HEK293T (cell line): ENCODE data around the gene AIFM3.

ENCODE experiments used
- CTCF ChIA-PET: fragments of 350-600 bp; formaldehyde crosslinking; extraction: SDS; loops from one replicate; lab custom pipeline; 2021; ENCODE audit warnings: antibody characterized with exemption, inconsistent platforms; lab: Yijun Ruan, JAX
- POLR2A ChIA-PET: fragments of 350-600 bp; formaldehyde crosslinking; extraction: SDS; loops from one replicate; lab custom pipeline; 2020; ENCODE audit warnings: antibody characterized with exemption, inconsistent platforms; lab: Yijun Ruan, JAX
- DNase-seq: peaks from one replicate; pipeline ENCODE4 v3.0.0; 2012; ENCODE audit warnings: mixed read lengths; ENCODE audit errors: extremely low spot score
- ARNT ChIP-seq: fragments of 450-650 bp; IDR thresholded peaks from 2 replicates; pipeline ENCODE4 v1.6.1; 2017; ENCODE audit warnings: mild to moderate bottlenecking
- BHLHE40 ChIP-seq: fragments of 450-650 bp; IDR thresholded peaks from 2 replicates; pipeline ENCODE4 v1.6.1; 2016; ENCODE audit warnings: mild to moderate bottlenecking, moderate library complexity, borderline replicate concordance
- CTBP1 ChIP-seq: fragments of 450-650 bp; IDR thresholded peaks from 2 replicates; pipeline ENCODE4 v1.6.1; 2016; ENCODE audit warnings: borderline replicate concordance
- ELF4 ChIP-seq: fragments of 450-650 bp; IDR thresholded peaks from 2 replicates; pipeline ENCODE4 v1.6.1; 2017; ENCODE audit warnings: antibody characterized with exemption
- FOXA1 ChIP-seq: fragments of 450-650 bp; IDR thresholded peaks from 2 replicates; pipeline ENCODE4 v1.6.1; 2016; ENCODE audit warnings: mild to moderate bottlenecking
- FOXK2 ChIP-seq: fragments of 450-650 bp; IDR thresholded peaks from 2 replicates; pipeline ENCODE4 v1.6.1; 2016; ENCODE audit warnings: mild to moderate bottlenecking
- FOXM1 ChIP-seq: fragments of 450-650 bp; IDR thresholded peaks from 2 replicates; pipeline ENCODE4 v1.6.1; 2017; ENCODE audit warnings: mild to moderate bottlenecking, borderline replicate concordance
- HDGF ChIP-seq: fragments of 450-650 bp; IDR thresholded peaks from 2 replicates; pipeline ENCODE4 v1.6.1; 2017; ENCODE audit warnings: antibody characterized with exemption, borderline replicate concordance
- L3MBTL2 ChIP-seq: fragments of 450-650 bp; conservative IDR thresholded peaks from 2 replicates; pipeline ENCODE4 v1.6.1; 2016; ENCODE audit warnings: mild to moderate bottlenecking
- LEF1 ChIP-seq: fragments of 450-650 bp; IDR thresholded peaks from 2 replicates; pipeline ENCODE4 v1.6.1; 2017; ENCODE audit warnings: mild to moderate bottlenecking, borderline replicate concordance
- NFRKB ChIP-seq: fragments of 450-650 bp; IDR thresholded peaks from 2 replicates; pipeline ENCODE4 v1.6.1; 2016; ENCODE audit warnings: mild to moderate bottlenecking, moderate library complexity
- SP1 ChIP-seq: fragments of 450-650 bp; IDR thresholded peaks from 2 replicates; pipeline ENCODE4 v1.6.1; 2017
- SUZ12 ChIP-seq: fragments of 450-650 bp; IDR thresholded peaks from 2 replicates; pipeline ENCODE4 v1.6.1; 2016; ENCODE audit warnings: mild to moderate bottlenecking
- TARDBP ChIP-seq: fragments of 450-650 bp; IDR thresholded peaks from 2 replicates; pipeline ENCODE4 v1.6.1; 2016
- ZNF384 ChIP-seq: fragments of 450-650 bp; IDR thresholded peaks from 2 replicates; pipeline ENCODE4 v1.6.1; 2016
- TF ChIP-seq, protein P1 (sequence below): fragments of 450-650 bp; IDR thresholded peaks from 2 replicates; pipeline ENCODE4 v1.6.1; 2016

AIFM3 gene

DNA sequence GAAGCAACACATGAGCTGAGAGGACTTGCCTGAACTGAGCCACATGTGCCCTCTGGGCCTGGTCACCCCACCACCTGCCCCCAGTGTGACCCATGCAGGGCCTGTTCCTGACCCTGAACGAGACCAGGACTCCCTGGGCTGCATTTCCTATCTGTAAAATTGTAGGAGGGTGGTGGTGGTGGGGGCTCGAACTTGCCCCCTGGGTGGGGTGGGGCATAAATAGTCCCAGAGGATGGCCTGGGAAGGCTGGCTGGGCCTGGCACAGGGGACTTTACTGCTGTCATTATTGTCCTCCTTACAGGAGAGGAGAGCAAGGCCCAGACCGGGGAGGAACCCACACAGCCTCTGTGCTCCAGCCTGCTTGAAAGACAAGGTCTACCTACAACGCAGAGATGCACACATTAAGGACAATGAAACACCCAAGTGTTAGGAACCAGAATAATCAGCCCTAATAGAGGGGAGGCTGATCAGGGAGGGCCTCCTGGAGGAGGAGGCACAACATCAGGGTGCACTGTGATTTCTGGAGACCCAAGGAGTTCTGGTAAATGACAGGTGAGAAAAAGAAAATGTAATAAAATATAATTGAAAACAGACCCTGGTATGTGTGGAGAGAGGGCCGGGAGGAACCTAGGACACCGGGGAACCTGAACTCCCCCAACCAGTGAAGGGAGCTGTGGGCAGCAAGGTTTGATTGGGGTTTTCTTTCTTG lies 2.8 kb upstream of the AIFM3 start:
- CTCF ChIA-PET = interaction anchor here (0.5 kb wide), 1 partner anchor 82 kb away, joined by 3 read pairs; no protein-coding TSS in a partner anchor
- TF ChIP-seq FOXK2 (no peak), LEF1 (no peak), SP1 (no peak), ELF4 (no peak), HDGF (no peak), CTBP1 (no peak), L3MBTL2 (no peak), FOXA1 (no peak), TARDBP (no peak), NFRKB (no peak), SUZ12 (no peak), FOXM1 (no peak), ARNT (no peak), BHLHE40 (no peak), ZNF384 (no peak)
- TF ChIP-seq, protein P1, sequence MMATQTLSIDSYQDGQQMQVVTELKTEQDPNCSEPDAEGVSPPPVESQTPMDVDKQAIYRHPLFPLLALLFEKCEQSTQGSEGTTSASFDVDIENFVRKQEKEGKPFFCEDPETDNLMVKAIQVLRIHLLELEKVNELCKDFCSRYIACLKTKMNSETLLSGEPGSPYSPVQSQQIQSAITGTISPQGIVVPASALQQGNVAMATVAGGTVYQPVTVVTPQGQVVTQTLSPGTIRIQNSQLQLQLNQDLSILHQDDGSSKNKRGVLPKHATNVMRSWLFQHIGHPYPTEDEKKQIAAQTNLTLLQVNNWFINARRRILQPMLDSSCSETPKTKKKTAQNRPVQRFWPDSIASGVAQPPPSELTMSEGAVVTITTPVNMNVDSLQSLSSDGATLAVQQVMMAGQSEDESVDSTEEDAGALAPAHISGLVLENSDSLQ = no peak
- no peak for DNase-seq
- POLR2A ChIA-PET = interaction anchor here (1.8 kb wide), 1 partner anchor 18 kb away, joined by 15 read pairs; the partner anchor contains the start of gene LZTR1

DNA sequence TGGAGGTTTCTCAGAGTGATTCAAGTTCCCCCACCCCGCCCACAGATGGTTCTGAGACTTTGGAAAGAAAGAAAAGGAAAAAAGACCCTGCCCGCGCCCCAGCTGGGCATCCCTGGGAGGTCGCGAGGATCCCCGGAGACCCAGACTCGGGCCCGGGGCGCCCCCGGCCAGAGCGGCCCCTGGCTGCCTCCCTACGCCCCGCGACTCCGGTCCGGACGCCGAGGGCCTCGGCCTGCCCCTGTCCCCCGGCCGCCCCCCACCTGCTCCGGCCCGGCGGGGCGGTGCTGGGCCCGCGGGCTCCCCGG lies 2.3 kb upstream of the AIFM3 start:
- no peak for DNase-seq
- ChIA-PET CTCF (no interaction called here), POLR2A (no interaction called here)
- TF ChIP-seq HDGF = no peak
- TF ChIP-seq, protein P1 = no peak
- no peak for TF ChIP-seq SUZ12
- no peak for TF ChIP-seq TARDBP
- no peak for TF ChIP-seq NFRKB
- TF ChIP-seq FOXA1 = no peak
- TF ChIP-seq FOXK2 = no peak
- TF ChIP-seq BHLHE40 = no peak
- no peak for TF ChIP-seq LEF1
- no peak for TF ChIP-seq L3MBTL2
- TF ChIP-seq ELF4 = no peak
- no peak for TF ChIP-seq SP1
- TF ChIP-seq ZNF384 = no peak

DNA sequence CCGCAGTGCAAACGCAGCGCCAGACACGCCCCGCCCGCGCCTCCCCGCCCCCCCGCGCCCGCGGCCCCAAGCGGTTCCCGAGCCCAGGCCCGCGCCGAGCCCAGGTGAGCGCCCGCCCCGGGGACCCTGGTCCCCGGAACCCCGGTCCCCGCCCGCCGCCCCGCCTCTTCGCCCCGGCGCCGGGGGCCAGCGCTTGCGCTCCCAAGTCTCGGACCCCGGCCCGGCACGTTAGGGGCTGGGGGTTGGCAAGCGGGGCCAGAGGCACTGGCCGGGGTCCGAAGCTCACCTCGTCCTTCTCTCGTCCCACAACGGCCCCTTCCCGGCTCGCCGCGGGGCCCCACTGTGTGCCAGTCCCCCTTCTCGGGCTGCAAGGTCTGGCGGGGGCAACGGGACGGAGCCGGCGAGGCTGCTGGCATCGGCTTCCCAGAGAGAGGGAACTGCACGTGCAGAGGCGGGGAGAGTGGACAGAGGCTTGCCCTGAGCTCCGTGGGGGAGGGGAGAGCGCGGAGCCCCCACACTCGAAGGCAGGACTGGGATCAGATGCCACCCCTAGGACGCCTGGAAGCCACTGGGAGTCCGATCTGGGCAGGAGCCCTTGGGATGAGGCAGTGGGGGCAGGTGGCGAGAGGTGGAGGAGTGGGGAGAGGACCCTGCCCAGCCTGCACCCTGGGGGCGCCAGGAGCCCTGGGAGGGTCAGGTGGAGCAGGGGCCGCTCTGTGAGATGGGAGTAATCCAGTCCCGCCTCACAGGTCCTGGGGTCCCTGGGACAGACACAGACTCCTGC lies 1.8 kb upstream of the AIFM3 start:
- ChIA-PET POLR2A (no interaction called here), CTCF (no interaction called here)
- no peak for DNase-seq
- no peak for TF ChIP-seq L3MBTL2
- TF ChIP-seq BHLHE40 = no peak
- TF ChIP-seq ARNT = no peak
- no peak for TF ChIP-seq FOXK2
- TF ChIP-seq LEF1 = no peak
- no peak for TF ChIP-seq SUZ12
- TF ChIP-seq, protein P1 = no peak
- TF ChIP-seq TARDBP = no peak
- no peak for TF ChIP-seq ELF4
- TF ChIP-seq CTBP1 = no peak
- no peak for TF ChIP-seq HDGF
- TF ChIP-seq FOXA1 = no peak
- TF ChIP-seq NFRKB = no peak
- TF ChIP-seq FOXM1 = no peak
- no peak for TF ChIP-seq ZNF384
- no peak for TF ChIP-seq SP1

DNA sequence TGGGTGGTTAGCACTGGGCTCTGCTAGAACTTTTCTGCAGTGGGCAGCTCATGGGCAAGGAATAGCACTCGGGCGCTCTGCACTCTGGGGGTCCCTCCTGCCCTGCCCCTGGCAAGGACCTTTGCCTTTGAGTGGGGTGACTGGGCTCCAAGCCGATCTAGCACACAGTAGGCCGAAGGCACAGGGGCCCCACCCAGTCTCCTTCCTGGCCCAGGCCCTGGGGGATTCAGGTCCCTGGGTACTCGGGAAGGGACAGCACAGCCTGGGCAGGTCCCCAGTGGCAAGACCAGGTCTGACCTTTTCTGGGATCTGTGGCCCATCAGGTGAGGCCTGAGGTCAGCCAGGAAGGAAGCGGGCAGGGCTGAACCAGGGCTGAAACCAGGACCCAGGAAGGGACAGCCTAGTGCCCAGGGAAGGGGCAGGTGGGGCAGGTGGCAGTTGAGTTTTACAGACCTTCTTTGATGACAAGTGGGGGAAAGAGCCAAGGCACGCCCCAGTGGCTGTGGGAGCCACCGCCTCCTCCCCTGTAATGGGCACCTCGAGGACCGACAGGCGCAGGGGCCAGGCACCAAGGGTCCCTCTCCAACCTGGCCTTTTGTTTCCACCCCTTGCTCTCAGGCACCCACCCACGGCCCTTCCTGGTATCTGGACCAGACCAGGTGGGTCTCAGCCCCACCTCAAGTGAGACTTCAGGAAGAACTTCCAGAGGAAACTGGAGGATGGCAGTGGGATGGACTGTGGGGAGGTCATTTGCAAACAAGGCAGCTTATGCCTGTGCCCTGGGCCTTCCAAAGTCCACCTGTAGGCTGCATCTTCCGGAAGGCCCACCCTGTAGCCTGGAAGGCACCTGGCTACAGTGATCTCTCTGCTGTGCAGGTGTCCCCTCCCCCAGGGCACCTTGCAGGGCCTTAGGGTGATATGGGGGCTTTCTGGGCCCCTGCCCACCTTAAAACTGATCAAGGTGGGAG lies 883 bp upstream of the AIFM3 start:
- TF ChIP-seq ARNT = no peak
- TF ChIP-seq LEF1 = no peak
- no peak for TF ChIP-seq BHLHE40
- TF ChIP-seq FOXM1 = no peak
- TF ChIP-seq HDGF = no peak
- no peak for TF ChIP-seq ZNF384
- no peak for TF ChIP-seq CTBP1
- TF ChIP-seq L3MBTL2 = no peak
- TF ChIP-seq FOXA1 = no peak
- TF ChIP-seq ELF4 = no peak
- TF ChIP-seq, protein P1 = no peak
- TF ChIP-seq SP1 = no peak
- no peak for TF ChIP-seq TARDBP
- no peak for TF ChIP-seq SUZ12
- no peak for TF ChIP-seq NFRKB
- TF ChIP-seq FOXK2 = no peak
- ChIA-PET CTCF (no interaction called here), POLR2A (interaction anchor here (8.1 kb wide), 1 partner anchor 15 kb away, joined by 92 read pairs; the partner anchor contains the start of gene LZTR1)
- DNase-seq = no peak
